Measurements from ENCODE around the gene AMIGO2.

Gene AMIGO2

DNA sequence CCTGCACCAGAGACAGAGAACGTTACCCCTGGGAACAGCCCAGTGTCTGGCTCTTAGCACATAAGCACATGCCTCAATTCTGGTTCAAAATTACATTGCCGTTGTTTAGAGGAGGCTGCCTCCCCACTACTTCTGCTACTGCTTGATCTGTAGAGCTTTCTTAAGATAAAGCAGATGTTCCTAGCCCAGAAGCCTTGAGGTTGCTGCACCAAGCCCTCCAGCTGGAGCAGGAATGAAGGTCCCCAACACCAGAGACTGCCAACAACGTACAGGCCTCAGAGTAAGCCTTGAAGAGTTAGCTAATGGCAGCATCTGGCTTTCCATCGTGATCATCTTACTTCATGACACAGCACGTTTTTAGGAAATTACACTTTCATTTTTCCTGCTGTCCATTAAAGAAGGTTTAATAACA, 34.7 kb upstream of the AMIGO2 start:
- TF ChIP-seq, protein P1, sequence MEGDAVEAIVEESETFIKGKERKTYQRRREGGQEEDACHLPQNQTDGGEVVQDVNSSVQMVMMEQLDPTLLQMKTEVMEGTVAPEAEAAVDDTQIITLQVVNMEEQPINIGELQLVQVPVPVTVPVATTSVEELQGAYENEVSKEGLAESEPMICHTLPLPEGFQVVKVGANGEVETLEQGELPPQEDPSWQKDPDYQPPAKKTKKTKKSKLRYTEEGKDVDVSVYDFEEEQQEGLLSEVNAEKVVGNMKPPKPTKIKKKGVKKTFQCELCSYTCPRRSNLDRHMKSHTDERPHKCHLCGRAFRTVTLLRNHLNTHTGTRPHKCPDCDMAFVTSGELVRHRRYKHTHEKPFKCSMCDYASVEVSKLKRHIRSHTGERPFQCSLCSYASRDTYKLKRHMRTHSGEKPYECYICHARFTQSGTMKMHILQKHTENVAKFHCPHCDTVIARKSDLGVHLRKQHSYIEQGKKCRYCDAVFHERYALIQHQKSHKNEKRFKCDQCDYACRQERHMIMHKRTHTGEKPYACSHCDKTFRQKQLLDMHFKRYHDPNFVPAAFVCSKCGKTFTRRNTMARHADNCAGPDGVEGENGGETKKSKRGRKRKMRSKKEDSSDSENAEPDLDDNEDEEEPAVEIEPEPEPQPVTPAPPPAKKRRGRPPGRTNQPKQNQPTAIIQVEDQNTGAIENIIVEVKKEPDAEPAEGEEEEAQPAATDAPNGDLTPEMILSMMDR (IDR thresholded peaks at IDR 0.05; ENCODE audit: extremely low read depth, missing control alignments): no peak
- no peak for DNase-seq (ENCODE audit: low spot score)

DNA sequence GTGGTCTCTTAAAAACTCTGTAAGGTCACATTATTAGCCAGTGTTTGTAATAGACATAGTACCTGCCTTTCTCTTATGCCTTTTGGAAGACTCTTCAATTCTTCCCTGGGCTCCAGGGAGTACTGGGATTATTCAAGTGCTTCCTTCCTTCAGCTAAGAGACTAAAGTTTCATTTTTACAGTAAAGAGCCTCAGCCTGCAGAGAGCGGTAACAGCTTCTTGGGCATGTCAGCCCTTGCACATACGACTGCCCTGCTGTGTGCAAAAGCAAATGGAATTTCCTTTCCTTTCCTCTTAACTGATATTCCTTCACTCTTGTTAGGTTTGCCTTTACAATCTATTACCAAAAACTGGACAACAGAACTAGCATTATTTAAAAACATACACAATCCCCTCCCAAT, 32.9 kb upstream of the AMIGO2 start:
- DNase-seq (ENCODE audit: low spot score): no peak
- TF ChIP-seq, protein P1 (IDR thresholded peaks at IDR 0.05; ENCODE audit: extremely low read depth, missing control alignments): no peak

DNA sequence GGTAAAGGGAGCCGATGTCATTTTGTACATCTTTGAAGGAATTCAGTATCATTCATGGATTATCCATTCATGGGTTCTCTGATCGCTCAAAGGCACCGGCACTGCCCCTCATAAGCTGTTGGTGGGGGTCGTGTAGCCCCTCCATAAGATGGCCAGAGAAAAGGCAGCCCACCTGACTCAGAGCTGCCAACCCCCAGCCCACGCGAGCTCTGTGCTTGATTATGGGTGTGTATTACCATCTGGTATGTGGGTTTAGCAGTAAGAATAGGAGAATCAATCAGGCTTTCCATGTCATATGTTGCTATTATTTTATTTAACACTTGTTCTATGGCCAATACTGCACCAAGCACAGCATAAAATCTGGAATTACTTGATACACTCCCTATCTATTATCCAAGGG, 32.1 kb upstream of the AMIGO2 start:
- no peak for DNase-seq (ENCODE audit: low spot score)
- TF ChIP-seq, protein P1 (IDR thresholded peaks at IDR 0.05; ENCODE audit: extremely low read depth, missing control alignments): no peak

DNA sequence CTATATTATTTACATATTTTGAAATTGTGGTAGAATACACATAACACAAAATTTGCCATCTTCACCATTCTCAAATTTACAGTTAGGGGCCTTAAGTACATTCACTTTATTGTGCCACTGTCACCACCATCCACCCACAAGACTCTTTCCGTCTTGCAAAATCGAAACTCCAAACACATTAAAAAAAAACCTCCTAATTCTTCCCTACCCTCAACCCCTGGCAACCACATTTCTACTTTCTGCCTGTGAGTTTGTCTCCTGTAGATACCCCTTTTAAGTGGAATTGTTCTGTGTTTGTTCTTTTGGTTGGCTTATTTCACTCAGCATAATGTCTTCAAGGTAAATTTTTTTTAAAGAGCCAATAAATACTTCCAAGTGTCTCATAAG, 31.6 kb upstream of the AMIGO2 start:
- DNase-seq (ENCODE audit: low spot score): no peak
- TF ChIP-seq, protein P1 (IDR thresholded peaks at IDR 0.05; ENCODE audit: extremely low read depth, missing control alignments): no peak

DNA sequence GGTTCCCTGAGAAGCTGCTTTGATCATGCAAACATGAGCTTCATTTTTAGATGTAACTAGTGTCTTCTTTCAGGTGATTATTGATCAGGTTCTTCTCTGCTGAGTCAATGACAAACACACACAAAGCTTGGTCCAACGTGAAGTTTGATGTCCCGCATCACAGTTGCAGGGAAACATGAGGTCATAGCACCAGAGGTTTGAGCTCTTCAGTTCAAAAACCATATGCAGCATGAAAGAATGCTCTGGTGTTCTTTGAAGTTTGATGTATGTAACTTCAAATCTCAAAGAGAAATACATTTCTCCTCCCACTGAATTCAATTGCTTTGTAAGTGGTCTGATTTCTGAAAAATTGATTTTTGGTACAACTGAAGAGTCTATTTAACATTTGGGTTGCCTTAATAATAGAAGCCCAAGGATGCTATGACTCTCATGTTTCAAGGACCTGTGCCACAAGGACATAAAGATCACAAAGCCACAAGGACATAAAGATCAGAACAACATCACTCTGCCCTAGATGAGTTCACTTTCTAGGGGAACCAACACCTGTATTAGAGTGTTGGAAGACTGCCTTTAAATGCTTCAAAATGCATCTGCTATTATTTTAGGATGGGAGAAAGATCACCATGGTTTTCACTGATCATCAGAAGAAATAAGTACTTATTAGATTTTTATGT, 31.1 kb upstream of the AMIGO2 start:
- TF ChIP-seq, protein P1 (IDR thresholded peaks at IDR 0.05; ENCODE audit: extremely low read depth, missing control alignments): no peak
- DNase-seq (ENCODE audit: low spot score): no peak

DNA sequence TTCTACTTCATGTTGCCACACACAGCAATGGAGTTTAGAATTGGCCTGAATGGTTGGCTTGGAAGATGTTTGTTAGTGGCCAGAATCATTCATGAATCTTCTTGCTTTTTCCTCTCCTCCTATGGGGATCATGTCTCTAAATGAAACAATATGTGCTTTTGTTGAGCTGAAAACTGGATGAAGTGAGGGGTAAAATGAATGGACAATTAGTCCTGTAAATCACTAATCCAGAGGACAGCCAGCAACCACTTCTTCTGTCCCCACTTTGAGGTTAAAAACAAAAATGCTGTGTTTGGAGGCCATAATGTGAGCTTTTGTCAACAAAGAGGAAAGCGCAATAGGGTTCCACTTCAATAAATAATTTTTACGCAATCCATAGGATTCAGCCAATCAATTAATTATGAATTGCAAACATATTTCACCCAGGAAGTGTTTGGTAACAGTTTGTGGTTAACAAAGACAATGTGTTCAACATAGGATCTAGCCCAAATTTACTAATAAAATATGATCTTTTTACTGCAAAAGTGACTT, 30.3 kb upstream of the AMIGO2 start:
- no peak for DNase-seq (ENCODE audit: low spot score)

DNA sequence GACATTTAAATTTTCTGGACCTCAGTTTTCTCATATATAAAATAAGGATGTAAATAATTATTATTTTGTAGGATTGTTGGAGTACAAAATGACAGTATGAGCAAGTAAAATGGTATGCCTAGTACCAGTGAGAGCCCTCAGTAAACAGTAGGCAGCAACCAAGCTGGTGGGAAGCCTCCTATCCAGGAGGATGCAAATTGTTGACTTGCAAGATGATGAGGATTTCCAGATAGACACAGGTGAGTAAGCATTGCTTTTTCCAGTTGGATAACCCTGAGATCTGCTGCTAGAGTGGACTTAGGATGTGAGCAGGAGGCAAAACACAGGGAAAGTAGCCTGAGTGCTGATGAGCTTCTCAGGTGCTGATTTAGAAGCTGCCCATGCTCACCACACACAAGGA, 28.2 kb upstream of the AMIGO2 start:
- TF ChIP-seq, protein P1 (IDR thresholded peaks at IDR 0.05; ENCODE audit: extremely low read depth, missing control alignments): no peak

More for the DNA sequence above, 30.3 kb upstream of the AMIGO2 start:
- TF ChIP-seq, protein P1 (IDR thresholded peaks at IDR 0.05; ENCODE audit: extremely low read depth, missing control alignments): no peak

More for the DNA sequence above, 28.2 kb upstream of the AMIGO2 start:
- DNase-seq (ENCODE audit: low spot score): no peak

Data from GM20000 (cell line).